IMR-90 (cell line): ENCODE measurements around the gene GAS2L2. TPM values are rescaled to one million over a fixed set of nuclear protein-coding genes. Genes with fewer than 3 reads are reported as not detected.

Experiments
- ATAC-seq: fragments of 200-7000 bp; cut with Tn5 transposase; 2 replicates; pipeline ENCODE4 v1.9.1; 2020; ENCODE audit warnings: low read depth, mild to moderate bottlenecking, moderate library complexity
- BruUV-seq: library from RNA; stranded (reverse); fragments of 400-500 nt; replicated peaks from 2 replicates; lab custom pipeline; 2021; lab: Mats Ljungman, UMichigan
- CTCF ChIA-PET: fragments of 300-600 bp; formaldehyde crosslinking; extraction: SDS; loops from one replicate; lab custom pipeline; 2021; ENCODE audit warnings: antibody characterized with exemption; lab: Yijun Ruan, JAX
- POLR2A ChIA-PET: fragments of 300-600 bp; sonication (Branson Sonifier 250); formaldehyde crosslinking; loops from one replicate; lab custom pipeline; 2022; ENCODE audit warnings: antibody characterized with exemption; ENCODE audit not compliant: unreplicated experiment; lab: Charles Lee
- DNase-seq: peaks from one replicate; pipeline ENCODE4 v3.0.0; 2013
- H2AFZ ChIP-seq: replicated peaks from 2 replicates; pipeline ENCODE3; 2013; ENCODE audit warnings: low read length, mild to moderate bottlenecking; ENCODE audit not compliant: poor library complexity
- H2AK5ac ChIP-seq: 2 replicates; pipeline ENCODE4 v1.6.1; 2013; ENCODE audit warnings: low read depth, low read length, inconsistent platforms
- H2AK9ac ChIP-seq: replicated peaks from 2 replicates; pipeline ENCODE3; 2013; ENCODE audit warnings: mild to moderate bottlenecking, low read depth, low read length, moderate library complexity; ENCODE audit not compliant: poor library complexity
- H2BK120ac ChIP-seq: 2 replicates; pipeline ENCODE4 v1.6.1; 2013; ENCODE audit warnings: low read depth, low read length, inconsistent platforms
- H2BK15ac ChIP-seq: 3 replicates; pipeline ENCODE4 v1.6.1; 2013; ENCODE audit warnings: low read depth, low read length, inconsistent platforms
- H2BK20ac ChIP-seq: 2 replicates; pipeline ENCODE4 v1.6.1; 2013; ENCODE audit warnings: low read depth, mild to moderate bottlenecking, inconsistent platforms, low read length, moderate library complexity
- H2BK5ac ChIP-seq: 2 replicates; pipeline ENCODE4 v1.6.1; 2013; ENCODE audit warnings: mild to moderate bottlenecking, low read depth, low read length, inconsistent platforms; ENCODE audit not compliant: poor library complexity, severe bottlenecking
- H3K14ac ChIP-seq: replicated peaks from 2 replicates; pipeline ENCODE4 v1.6.1; 2013; ENCODE audit warnings: low read depth, low read length, inconsistent platforms
- H3K18ac ChIP-seq: 2 replicates; pipeline ENCODE4 v1.6.1; 2013; ENCODE audit warnings: low read depth, low read length, control low read depth
- H3K23ac ChIP-seq: 2 replicates; pipeline ENCODE4 v1.6.1; 2013; ENCODE audit warnings: low read depth, low read length, inconsistent platforms
- H3K27ac ChIP-seq: 2 replicates; pipeline ENCODE4 v1.5.1; 2013; ENCODE audit warnings: mild to moderate bottlenecking, control low read depth, low read length; ENCODE audit not compliant: insufficient read depth
- H3K27me3 ChIP-seq: 2 replicates; pipeline ENCODE4 v1.6.1; 2013; ENCODE audit warnings: low read length; ENCODE audit not compliant: control insufficient read depth, insufficient read depth
- H3K36me3 ChIP-seq: 2 replicates; pipeline ENCODE4 v1.6.1; 2013; ENCODE audit warnings: low read length, mixed read lengths; ENCODE audit not compliant: control insufficient read depth, insufficient read depth
- H3K4ac ChIP-seq: 2 replicates; pipeline ENCODE4 v1.6.1; 2013; ENCODE audit warnings: low read depth, low read length, inconsistent platforms
- H3K4me1 ChIP-seq: 2 replicates; pipeline ENCODE4 v1.6.1; 2013; ENCODE audit warnings: low read length, mixed read lengths; ENCODE audit not compliant: control insufficient read depth, insufficient read depth
- H3K4me2 ChIP-seq: 2 replicates; pipeline ENCODE4 v1.6.1; 2013; ENCODE audit warnings: low read depth, mild to moderate bottlenecking, control low read depth, low read length, moderate library complexity
- H3K4me3 ChIP-seq: 2 replicates; pipeline ENCODE4 v1.5.1; 2013; ENCODE audit warnings: low read depth, mild to moderate bottlenecking, control low read depth, low read length, moderate library complexity; ENCODE audit not compliant: insufficient read depth
- H3K56ac ChIP-seq: 2 replicates; pipeline ENCODE4 v1.6.1; 2013; ENCODE audit warnings: low read length, inconsistent platforms; ENCODE audit not compliant: insufficient read depth; ENCODE audit errors: extremely low read depth
- H3K79me1 ChIP-seq, 2 experiments: 2 replicates each; pipeline ENCODE4 v1.6.1; 2013; ENCODE audit warnings: low read length in 2 of 2, inconsistent platforms in 1 of 2, low read depth in 1 of 2
- H3K9ac ChIP-seq: 2 replicates; pipeline ENCODE4 v1.6.1; 2013; ENCODE audit warnings: low read depth, low read length, control low read depth
- H3K9me1 ChIP-seq: 2 replicates; pipeline ENCODE4 v1.6.1; 2013; ENCODE audit warnings: low read length, inconsistent platforms; ENCODE audit not compliant: insufficient read depth
- H3K9me3 ChIP-seq: 2 replicates; pipeline ENCODE4 v1.6.1; 2013; ENCODE audit warnings: low read length; ENCODE audit not compliant: control insufficient read depth, insufficient read depth
- H4K20me1 ChIP-seq: 2 replicates; pipeline ENCODE4 v1.6.1; 2013; ENCODE audit warnings: low read length, inconsistent platforms; ENCODE audit not compliant: insufficient read depth
- H4K5ac ChIP-seq: 2 replicates; pipeline ENCODE4 v1.6.1; 2013; ENCODE audit warnings: mild to moderate bottlenecking, low read depth, low read length, control low read depth
- H4K8ac ChIP-seq, 2 experiments: 2 replicates each; pipeline ENCODE4 v1.6.1; 2013; ENCODE audit warnings: low read depth in 2 of 2, low read length in 2 of 2, control low read depth in 1 of 2, inconsistent platforms in 1 of 2
- H4K91ac ChIP-seq: 2 replicates; pipeline ENCODE4 v1.6.1; 2013; ENCODE audit warnings: low read depth, low read length, inconsistent platforms; ENCODE audit not compliant: insufficient read depth
- BHLHE40 ChIP-seq: fragments of 150-350 bp; IDR thresholded peaks from 2 replicates; pipeline ENCODE4 v1.6.1; 2016; ENCODE audit warnings: mild to moderate bottlenecking, low read depth, low read length
- CEBPB ChIP-seq: IDR thresholded peaks from 2 replicates; pipeline ENCODE4 v1.6.1; 2012; ENCODE audit warnings: low read depth, low read length, improper control_type of control experiment
- CHD1 ChIP-seq: IDR thresholded peaks from 2 replicates; pipeline ENCODE4 v1.6.1; 2012; ENCODE audit warnings: low read depth, low read length, improper control_type of control experiment
- FOS ChIP-seq: fragments of 150-350 bp; IDR thresholded peaks from 2 replicates; pipeline ENCODE4 v1.6.1; 2016; ENCODE audit warnings: low read depth, low read length
- MAFK ChIP-seq: IDR thresholded peaks from 2 replicates; pipeline ENCODE4 v1.6.1; 2012; ENCODE audit warnings: low read depth, low read length, improper control_type of control experiment
- MAZ ChIP-seq: IDR thresholded peaks from 2 replicates; pipeline ENCODE4 v1.6.1; 2012; ENCODE audit warnings: low read depth, mild to moderate bottlenecking, low read length, improper control_type of control experiment, moderate library complexity, borderline replicate concordance
- MXI1 ChIP-seq: IDR thresholded peaks from 2 replicates; pipeline ENCODE4 v1.6.1; 2012; ENCODE audit warnings: low read depth, mild to moderate bottlenecking, low read length, moderate library complexity, borderline replicate concordance
- NFE2L2 ChIP-seq: fragments of 150-350 bp; IDR thresholded peaks from 2 replicates; pipeline ENCODE4 v1.6.1; 2016; ENCODE audit warnings: low read depth, mild to moderate bottlenecking, low read length
- POLR2A ChIP-seq: IDR thresholded peaks from 2 replicates; pipeline ENCODE4 v1.6.1; 2012; ENCODE audit warnings: mild to moderate bottlenecking, low read depth, low read length
- RAD21 ChIP-seq: IDR thresholded peaks from 2 replicates; pipeline ENCODE4 v1.6.1; 2012; ENCODE audit warnings: low read length, improper control_type of control experiment
- RCOR1 ChIP-seq: IDR thresholded peaks from 2 replicates; pipeline ENCODE4 v1.6.1; 2012; ENCODE audit warnings: mild to moderate bottlenecking, low read length, improper control_type of control experiment; ENCODE audit not compliant: insufficient replicate concordance
- RFX5 ChIP-seq: IDR thresholded peaks from 2 replicates; pipeline ENCODE4 v1.8.0; 2012; ENCODE audit warnings: low read depth, mild to moderate bottlenecking, low read length, moderate library complexity
- SMC3 ChIP-seq: fragments of 150-350 bp; IDR thresholded peaks from 2 replicates; pipeline ENCODE4 v1.6.1; 2016; ENCODE audit warnings: low read depth, mild to moderate bottlenecking, antibody characterized with exemption, low read length, moderate library complexity
- WGBS, 2 experiments: methylation state at CpG; one replicate each; pipeline versions ENCODE4 v1.1.5 to v1.1.7; 2013; ENCODE audit warnings: missing lambda C conversion rate in 2 of 2; ENCODE audit not compliant: insufficient read length in 1 of 2; ENCODE audit errors: extremely low coverage in 2 of 2; 5-methylcytosine and 5-hydroxymethylcytosine counted together
- dilution Hi-C: fragments of 300-500 bp; cut with HindIII; formaldehyde crosslinking; loops from one replicate; pipeline ENCODE4 v1.14.3; 2018; ENCODE audit warnings: low sequenced_read_pairs; ENCODE audit not compliant: unreplicated experiment
- in situ Hi-C: fragments of 300-500 bp; cut with MboI; formaldehyde crosslinking; loops from 3 replicates; pipeline ENCODE4 v1.14.3; 2019; ENCODE audit warnings: low sequenced_read_pairs, inconsistent platforms, mixed read lengths
- intact Hi-C: fragments of 100-400 bp; cut with micrococcal nuclease; formaldehyde crosslinking; loops from 2 replicates; pipeline ENCODE4 v1.10.0; 2022
- polyA plus RNA-seq, 3 experiments: library from polyadenylated mRNA; depleted of rRNA; stranded (reverse); fragments of >200 nt; gene quantifications; 2 replicates each; pipeline ENCODE4 v1.2.3, GENCODE V29; 2012; ENCODE audit warnings: low replicate concordance in 1 of 3
- total RNA-seq: library from RNA; depleted of rRNA; stranded (reverse); fragments of >200 nt; gene quantifications from 2 replicates; pipeline ENCODE4 v1.2.3, GENCODE V29; 2012
- TF ChIP-seq, protein P1 (sequence below): fragments of 150-350 bp; IDR thresholded peaks from 2 replicates; pipeline ENCODE4 v1.6.1; 2017; ENCODE audit warnings: mild to moderate bottlenecking, antibody characterized with exemption, low read length, low read depth
- TF ChIP-seq, protein P2 (sequence below): conservative IDR thresholded peaks from 2 replicates; pipeline ENCODE4 v1.5.1; 2012; ENCODE audit warnings: mild to moderate bottlenecking, low read depth, low read length, improper control_type of control experiment
- TF ChIP-seq, protein P3 (sequence below): fragments of 150-350 bp; IDR thresholded peaks from 2 replicates; pipeline ENCODE4 v1.6.1; 2016; ENCODE audit warnings: low read depth, mild to moderate bottlenecking, low read length, moderate library complexity, borderline replicate concordance

The GAS2L2 gene
- total and polyA plus RNA-seq, 2 of the 4 experiments (the other 2 are of a cell fraction) = 0.02 TPM; not detected in 1

DNA sequence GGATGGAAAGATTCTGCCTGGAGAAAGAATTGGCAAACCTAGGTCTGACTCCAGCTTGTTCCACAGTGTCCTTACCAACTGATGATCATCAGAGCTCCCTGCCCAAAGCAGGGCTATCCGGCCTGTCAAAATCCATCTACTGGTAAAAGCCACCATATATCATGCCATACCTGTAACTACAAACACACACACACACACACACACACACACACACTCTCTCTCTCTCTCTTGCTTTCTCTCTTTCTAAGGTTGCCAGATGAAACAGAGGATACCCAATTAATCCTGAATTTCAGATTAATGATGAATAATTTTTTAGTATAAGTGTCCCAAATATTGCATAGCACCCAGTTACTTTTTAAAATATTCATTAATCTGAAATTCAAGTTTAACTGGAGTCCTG lies 43.9 kb upstream of the GAS2L2 start:
- H3K36me3 ChIP-seq = no peaks in the 10 kb centered on the region
- BruUV-seq = no TSS peak
- no peak overlapping the region for H4K91ac ChIP-seq
- H4K5ac ChIP-seq = no peak overlapping the region
- H3K9me3 ChIP-seq = no peaks in the 10 kb centered on the region
- no peak overlapping the region for H4K8ac ChIP-seq
- no peak overlapping the region for H2BK5ac ChIP-seq
- no peaks in the 10 kb centered on the region for H3K9me1 ChIP-seq
- H2AFZ ChIP-seq = no peak overlapping the region
- WGBS, 2 experiments = no CpG with 5 or more reads among the region's 1 CpG
- no peaks in the 10 kb centered on the region for H3K79me1 ChIP-seq
- no peak for ATAC-seq
- no peak overlapping the region for H3K56ac ChIP-seq
- H3K27ac ChIP-seq = no peak overlapping the region
- in situ Hi-C loops = no loop called here
- no peak overlapping the region for H2BK15ac ChIP-seq
- no peak overlapping the region for H3K14ac ChIP-seq
- H3K9ac ChIP-seq = no peak overlapping the region
- H3K23ac ChIP-seq = no peak overlapping the region
- dilution Hi-C loops = no loop called here
- no peak overlapping the region for H2AK5ac ChIP-seq
- no peak overlapping the region for H2BK120ac ChIP-seq
- intact Hi-C loops = no loop called here
- POLR2A ChIA-PET = interaction anchor here (0.7 kb wide), 1 partner anchor 12 kb away, joined by 3 read pairs; the partner anchor contains the start of gene TAF15
- no peak for DNase-seq
- H2AK9ac ChIP-seq = no peak overlapping the region
- H3K4ac ChIP-seq = no peak overlapping the region
- H2BK20ac ChIP-seq = no peak overlapping the region
- H4K20me1 ChIP-seq = no peaks in the 10 kb centered on the region
- peaks cover 65% of the 10 kb centered on the region for H3K27me3 ChIP-seq
- no peak overlapping the region for H3K18ac ChIP-seq
- no peak overlapping the region for H3K4me3 ChIP-seq
- CTCF ChIA-PET = interaction anchor here (1.0 kb wide), 1 partner anchor 33 kb away, joined by 5 read pairs; no protein-coding TSS in a partner anchor
- H3K4me2 ChIP-seq = no peak overlapping the region
- H3K4me1 ChIP-seq = no peaks in the 10 kb centered on the region; the same call in 1 of the 2 replicates
- TF ChIP-seq FOS (no peak), RFX5 (no peak), RCOR1 (no peak), RAD21 (no peak), MAFK (no peak), MAZ (no peak), NFE2L2 (no peak), CHD1 (no peak), MXI1 (no peak), BHLHE40 (no peak), SMC3 (no peak), POLR2A (no peak), CEBPB (no peak)
- TF ChIP-seq, protein P1, sequence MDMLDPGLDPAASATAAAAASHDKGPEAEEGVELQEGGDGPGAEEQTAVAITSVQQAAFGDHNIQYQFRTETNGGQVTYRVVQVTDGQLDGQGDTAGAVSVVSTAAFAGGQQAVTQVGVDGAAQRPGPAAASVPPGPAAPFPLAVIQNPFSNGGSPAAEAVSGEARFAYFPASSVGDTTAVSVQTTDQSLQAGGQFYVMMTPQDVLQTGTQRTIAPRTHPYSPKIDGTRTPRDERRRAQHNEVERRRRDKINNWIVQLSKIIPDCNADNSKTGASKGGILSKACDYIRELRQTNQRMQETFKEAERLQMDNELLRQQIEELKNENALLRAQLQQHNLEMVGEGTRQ = no peak
- TF ChIP-seq, protein P2, sequence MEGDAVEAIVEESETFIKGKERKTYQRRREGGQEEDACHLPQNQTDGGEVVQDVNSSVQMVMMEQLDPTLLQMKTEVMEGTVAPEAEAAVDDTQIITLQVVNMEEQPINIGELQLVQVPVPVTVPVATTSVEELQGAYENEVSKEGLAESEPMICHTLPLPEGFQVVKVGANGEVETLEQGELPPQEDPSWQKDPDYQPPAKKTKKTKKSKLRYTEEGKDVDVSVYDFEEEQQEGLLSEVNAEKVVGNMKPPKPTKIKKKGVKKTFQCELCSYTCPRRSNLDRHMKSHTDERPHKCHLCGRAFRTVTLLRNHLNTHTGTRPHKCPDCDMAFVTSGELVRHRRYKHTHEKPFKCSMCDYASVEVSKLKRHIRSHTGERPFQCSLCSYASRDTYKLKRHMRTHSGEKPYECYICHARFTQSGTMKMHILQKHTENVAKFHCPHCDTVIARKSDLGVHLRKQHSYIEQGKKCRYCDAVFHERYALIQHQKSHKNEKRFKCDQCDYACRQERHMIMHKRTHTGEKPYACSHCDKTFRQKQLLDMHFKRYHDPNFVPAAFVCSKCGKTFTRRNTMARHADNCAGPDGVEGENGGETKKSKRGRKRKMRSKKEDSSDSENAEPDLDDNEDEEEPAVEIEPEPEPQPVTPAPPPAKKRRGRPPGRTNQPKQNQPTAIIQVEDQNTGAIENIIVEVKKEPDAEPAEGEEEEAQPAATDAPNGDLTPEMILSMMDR = no peak
- TF ChIP-seq, protein P3, sequence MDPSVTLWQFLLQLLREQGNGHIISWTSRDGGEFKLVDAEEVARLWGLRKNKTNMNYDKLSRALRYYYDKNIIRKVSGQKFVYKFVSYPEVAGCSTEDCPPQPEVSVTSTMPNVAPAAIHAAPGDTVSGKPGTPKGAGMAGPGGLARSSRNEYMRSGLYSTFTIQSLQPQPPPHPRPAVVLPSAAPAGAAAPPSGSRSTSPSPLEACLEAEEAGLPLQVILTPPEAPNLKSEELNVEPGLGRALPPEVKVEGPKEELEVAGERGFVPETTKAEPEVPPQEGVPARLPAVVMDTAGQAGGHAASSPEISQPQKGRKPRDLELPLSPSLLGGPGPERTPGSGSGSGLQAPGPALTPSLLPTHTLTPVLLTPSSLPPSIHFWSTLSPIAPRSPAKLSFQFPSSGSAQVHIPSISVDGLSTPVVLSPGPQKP = no peak
